Measurements from ENCODE around the gene SMLR1. TPM values are rescaled to one million over a fixed set of nuclear protein-coding genes. Genes with fewer than 3 reads are reported as not detected.
"Not testable (repeated sequence)": the region's sequence is repeated elsewhere in the genome, so short reads cannot be mapped to it uniquely, and the experiment has no call there.

The SMLR1 gene
- total RNA-seq, 1 donor from 2014 or later = not detected

DNA sequence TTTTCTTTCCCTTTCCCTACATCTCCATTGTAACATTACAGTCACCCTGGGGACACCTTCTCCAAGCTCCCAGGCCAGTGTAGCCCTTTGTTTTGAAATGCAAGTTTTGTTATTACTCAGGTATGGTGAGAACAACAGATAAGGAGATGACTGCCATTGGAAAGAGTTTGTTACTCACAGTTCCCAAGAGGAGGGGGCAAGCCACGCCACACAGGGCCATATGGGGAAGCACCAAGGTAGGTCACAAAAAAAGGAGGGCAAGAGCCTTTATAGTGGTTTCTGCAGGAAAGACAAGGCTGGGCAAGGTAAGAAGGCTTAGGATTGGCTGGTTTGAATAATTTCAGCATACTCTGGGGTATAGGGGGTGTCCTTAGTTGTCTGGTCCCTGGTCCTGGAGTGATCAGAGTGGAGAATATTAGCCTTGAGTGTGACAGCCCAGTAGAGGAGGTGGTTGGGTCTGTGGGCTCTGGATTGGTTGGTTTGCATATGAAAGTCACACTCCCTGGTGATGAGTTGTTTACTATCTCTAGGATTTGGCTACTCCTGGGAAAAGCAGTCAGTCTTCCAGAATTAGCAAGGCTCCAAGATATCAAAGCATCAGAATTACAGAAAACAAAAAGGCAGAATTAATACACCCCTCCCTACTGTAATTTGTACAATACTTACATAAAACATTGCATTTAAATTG is 33.1 kb upstream of the SMLR1 start:
- no peaks in the 10 kb centered on the region for H3K4me1 ChIP-seq
- intact Hi-C loops (cut with DNase I) = no loop called here

DNA sequence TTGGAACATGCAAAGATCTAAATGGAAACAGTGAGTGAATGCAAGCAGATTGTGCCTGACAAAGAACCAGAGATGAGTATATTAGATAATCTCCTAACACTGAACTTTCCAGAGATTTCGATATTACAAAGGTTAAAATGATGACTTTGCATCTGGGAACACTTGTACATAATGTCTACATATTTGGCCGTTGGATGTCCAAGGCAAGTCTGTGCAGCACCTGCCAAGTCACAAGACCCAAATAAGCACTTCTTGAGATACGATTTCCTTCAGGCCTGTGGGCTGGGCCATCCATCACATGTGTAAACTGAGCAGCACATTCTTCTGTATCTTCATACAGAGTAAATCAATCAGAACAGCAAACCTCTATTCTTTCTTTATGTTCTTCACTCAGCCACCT is 32.5 kb upstream of the SMLR1 start:
- no peak overlapping the region for H3K4me3 ChIP-seq
- TF ChIP-seq, protein P1, sequence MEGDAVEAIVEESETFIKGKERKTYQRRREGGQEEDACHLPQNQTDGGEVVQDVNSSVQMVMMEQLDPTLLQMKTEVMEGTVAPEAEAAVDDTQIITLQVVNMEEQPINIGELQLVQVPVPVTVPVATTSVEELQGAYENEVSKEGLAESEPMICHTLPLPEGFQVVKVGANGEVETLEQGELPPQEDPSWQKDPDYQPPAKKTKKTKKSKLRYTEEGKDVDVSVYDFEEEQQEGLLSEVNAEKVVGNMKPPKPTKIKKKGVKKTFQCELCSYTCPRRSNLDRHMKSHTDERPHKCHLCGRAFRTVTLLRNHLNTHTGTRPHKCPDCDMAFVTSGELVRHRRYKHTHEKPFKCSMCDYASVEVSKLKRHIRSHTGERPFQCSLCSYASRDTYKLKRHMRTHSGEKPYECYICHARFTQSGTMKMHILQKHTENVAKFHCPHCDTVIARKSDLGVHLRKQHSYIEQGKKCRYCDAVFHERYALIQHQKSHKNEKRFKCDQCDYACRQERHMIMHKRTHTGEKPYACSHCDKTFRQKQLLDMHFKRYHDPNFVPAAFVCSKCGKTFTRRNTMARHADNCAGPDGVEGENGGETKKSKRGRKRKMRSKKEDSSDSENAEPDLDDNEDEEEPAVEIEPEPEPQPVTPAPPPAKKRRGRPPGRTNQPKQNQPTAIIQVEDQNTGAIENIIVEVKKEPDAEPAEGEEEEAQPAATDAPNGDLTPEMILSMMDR (IDR thresholded peaks at IDR 0.05) = no peak
- TF ChIP-seq POLR2AphosphoS5 (IDR thresholded peaks at IDR 0.05; ENCODE audit: insufficient read depth in 1 of 2, low read depth in 1 of 2) = no peak
- no peak for TF ChIP-seq POLR2A (IDR thresholded peaks at IDR 0.05)
- H3K9me3 ChIP-seq = no peaks in the 10 kb centered on the region
- no peaks in the 10 kb centered on the region for H3K36me3 ChIP-seq
- no peaks in the 10 kb centered on the region for H3K4me1 ChIP-seq
- no peak overlapping the region for H3K27ac ChIP-seq
- H3K27me3 ChIP-seq = no peaks in the 10 kb centered on the region
- intact Hi-C loops (cut with DNase I) = no loop called here
- no peak for DNase-seq (ENCODE audit: extremely low spot score in 2 of 2)

More for the DNA sequence above, 33.1 kb upstream of the SMLR1 start:
- TF ChIP-seq POLR2AphosphoS5 (IDR thresholded peaks at IDR 0.05; ENCODE audit: insufficient read depth in 1 of 2, low read depth in 1 of 2) (no peak), POLR2A (IDR thresholded peaks at IDR 0.05) (no peak)
- TF ChIP-seq, protein P1 (IDR thresholded peaks at IDR 0.05) = no peak
- Histone ChIP-seq H3K36me3 (no peaks in the 10 kb centered on the region), H3K27me3 (no peaks in the 10 kb centered on the region), H3K4me3 (no peak overlapping the region), H3K9me3 (no peaks in the 10 kb centered on the region), H3K27ac (no peak overlapping the region)
- DNase-seq (ENCODE audit: extremely low spot score in 2 of 2) = no peak

DNA sequence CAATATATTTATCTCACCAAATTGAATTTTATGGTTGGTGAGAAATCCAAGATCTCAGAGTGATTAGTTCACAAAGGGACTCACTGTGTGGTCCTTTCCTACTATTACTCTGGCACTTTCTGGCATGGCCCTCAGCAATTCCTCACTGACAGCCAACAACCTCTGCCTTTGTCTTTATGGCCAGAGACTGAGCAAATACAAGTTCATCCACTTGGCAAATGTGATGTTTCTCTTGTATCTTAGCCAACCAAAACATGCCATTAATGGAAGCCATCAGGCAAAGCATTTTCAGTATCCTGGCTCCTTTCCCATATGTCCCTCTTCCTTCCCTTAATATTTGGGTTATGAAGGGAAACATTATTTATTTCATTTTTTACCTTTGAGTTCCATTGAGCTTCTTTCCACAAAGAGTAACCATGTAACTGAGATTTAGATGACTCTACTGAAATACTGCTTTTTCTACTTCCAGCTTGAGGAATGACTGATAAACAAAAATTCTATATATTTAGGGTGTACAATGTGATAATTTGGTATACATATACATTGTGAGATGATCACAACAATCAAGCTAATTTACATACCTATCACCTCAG is 30.8 kb upstream of the SMLR1 start:
- TF ChIP-seq, protein P1 (IDR thresholded peaks at IDR 0.05) = no peak
- TF ChIP-seq POLR2A (IDR thresholded peaks at IDR 0.05) (no peak), POLR2AphosphoS5 (IDR thresholded peaks at IDR 0.05; ENCODE audit: insufficient read depth in 1 of 2, low read depth in 1 of 2) (no peak)
- intact Hi-C loops (cut with DNase I) = no loop called here
- H3K4me1 ChIP-seq = no peaks in the 10 kb centered on the region
- no peaks in the 10 kb centered on the region for H3K27me3 ChIP-seq
- DNase-seq (ENCODE audit: extremely low spot score in 2 of 2) = no peak
- no peak overlapping the region for H3K27ac ChIP-seq
- H3K36me3 ChIP-seq = no peaks in the 10 kb centered on the region
- H3K9me3 ChIP-seq = no peaks in the 10 kb centered on the region
- H3K4me3 ChIP-seq = no peak overlapping the region

DNA sequence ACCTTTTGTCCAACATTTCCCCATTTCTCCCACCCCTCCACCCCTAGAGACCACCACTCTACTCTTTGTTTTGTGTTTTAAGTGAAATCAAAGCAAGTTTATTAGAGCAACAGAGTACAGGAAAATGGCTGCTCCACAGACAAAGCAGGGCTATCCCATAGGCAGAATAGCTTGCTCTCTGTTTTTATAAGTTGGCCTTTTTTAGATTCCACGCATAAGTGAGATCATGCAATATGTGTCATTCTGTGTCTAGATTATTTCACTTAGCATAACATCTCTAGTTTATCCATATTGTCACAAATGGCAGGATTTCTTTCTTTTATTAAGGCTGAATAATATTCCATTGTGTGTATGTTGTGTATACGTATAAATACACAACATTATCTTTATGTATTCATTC is 30.1 kb upstream of the SMLR1 start:
- Histone ChIP-seq H3K4me1 (no peaks in the 10 kb centered on the region), H3K27me3 (no peaks in the 10 kb centered on the region), H3K36me3 (no peaks in the 10 kb centered on the region), H3K27ac (no peak overlapping the region), H3K4me3 (no peak overlapping the region), H3K9me3 (no peaks in the 10 kb centered on the region)
- no peak for DNase-seq (ENCODE audit: extremely low spot score in 2 of 2)
- TF ChIP-seq, protein P1 (IDR thresholded peaks at IDR 0.05) = no peak
- TF ChIP-seq POLR2AphosphoS5 (IDR thresholded peaks at IDR 0.05; ENCODE audit: insufficient read depth in 1 of 2, low read depth in 1 of 2) (no peak), POLR2A (IDR thresholded peaks at IDR 0.05) (no peak)
- intact Hi-C loops (cut with DNase I) = no loop called here

DNA sequence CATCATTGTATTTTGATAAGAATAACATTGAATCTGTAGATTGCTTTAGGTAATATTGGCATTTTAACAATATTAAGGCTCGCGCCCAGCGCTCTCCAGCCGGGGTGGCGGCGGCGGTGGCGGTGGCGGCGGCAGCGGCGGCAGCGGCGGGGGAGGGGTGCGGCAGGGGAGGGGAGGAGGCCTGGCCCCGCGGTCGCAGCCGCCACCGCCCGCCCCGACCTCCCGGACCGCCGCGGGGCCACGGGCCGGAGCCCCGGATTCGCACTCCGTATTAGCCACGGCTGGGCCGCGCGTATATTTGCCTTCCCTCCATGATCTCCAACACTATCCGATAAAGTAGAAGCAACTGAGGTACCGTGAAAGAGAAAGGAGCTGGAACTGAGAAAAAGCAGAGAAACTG is 25.8 kb upstream of the SMLR1 start:
- H3K9me3 ChIP-seq; DNase-seq (ENCODE audit: extremely low spot score in 2 of 2); H3K27ac ChIP-seq; H3K27me3 ChIP-seq; intact Hi-C loops (cut with DNase I); H3K4me3 ChIP-seq; H3K36me3 ChIP-seq; H3K4me1 ChIP-seq: not testable (repeated sequence)
